Psoas muscle (tissue), 8 donors: ENCODE measurements around the gene ROPN1L. TPM values are rescaled to one million over a fixed set of nuclear protein-coding genes. Genes with fewer than 3 reads are reported as not detected.

Source experiments
- ATAC-seq, 4 donors: fragments of 200-7000 bp; cut with Tn5 transposase; one replicate each; pipeline ENCODE4 v1.9.1; 2020; ENCODE audit warnings: moderate library complexity in 3 of 4, mild to moderate bottlenecking in 2 of 4
- DNase-seq, 2 donors: peaks; one replicate each; pipeline ENCODE4 v3.0.0-alpha.2; 2020
- H3K27ac ChIP-seq: fragments of 200-600 bp; one replicate; pipeline ENCODE4 v1.8.0; 2022
- H3K27me3 ChIP-seq, 3 donors: fragments of 200-600 bp in 1 of 3; one replicate each; pipeline versions ENCODE4 v1.6.1 to v1.8.0; 2013 to 2022; ENCODE audit warnings: low read length in 2 of 3, mild to moderate bottlenecking in 2 of 3, moderate library complexity in 1 of 3; ENCODE audit not compliant: insufficient read depth in 3 of 3
- H3K36me3 ChIP-seq, 2 donors: fragments of 200-600 bp in 1 of 2; one replicate each; pipeline versions ENCODE4 v1.6.1 to v1.8.0; 2013 to 2022; ENCODE audit warnings: low read depth in 1 of 2, mild to moderate bottlenecking in 1 of 2, moderate library complexity in 1 of 2; ENCODE audit not compliant: insufficient read depth in 1 of 2
- H3K4me1 ChIP-seq: fragments of 200-600 bp; one replicate; pipeline ENCODE4 v1.8.0; 2022
- H3K4me3 ChIP-seq: fragments of 200-600 bp; one replicate; pipeline ENCODE4 v1.8.0; 2022; ENCODE audit warnings: mild to moderate bottlenecking
- H3K9me3 ChIP-seq: fragments of 200-600 bp; one replicate; pipeline ENCODE4 v1.8.0; 2022
- CTCF ChIP-seq: fragments of 200-600 bp; IDR thresholded peaks from one replicate; pipeline ENCODE4 v1.8.0; 2022; ENCODE audit warnings: antibody characterized with exemption
- WGBS, 3 donors: extraction: QIAGEN DNeasy Blood & Tissue Kit; methylation state at CpG; one replicate each; pipeline versions ENCODE4 v1.1.6 to v1.1.7; 2013; 5-methylcytosine and 5-hydroxymethylcytosine counted together
- intact Hi-C, 2 donors: fragments of 100-400 bp; cut with DNase I; formaldehyde crosslinking; loops; one replicate each; pipeline versions ENCODE4 v1.11.0 to v1.14.2; 2022
- polyA plus RNA-seq, 3 donors: library from polyadenylated mRNA; stranded (reverse); fragments of 200-250 nt; gene quantifications; one replicate each; pipeline ENCODE4 v1.2.3, GENCODE V29; 2013
- total RNA-seq, 4 donors: library from RNA; stranded (reverse); fragmentation: NEBNext Ultra II Directional in 2 of 4; extraction: Animal tissue kit (Norgen Biotek cat#: 25700) in 2 of 4; gene quantifications; one replicate each; pipeline versions ENCODE4 v1.2.1 to v1.2.4, GENCODE V29; 2021 to 2023
- donor health status: healthy with polysubstance abuse.
- donor health status: DM: no; HTN: no; CAD: no; lungs with moderate emphysema.
- donor health status: Bipolar disorder and iron deficiency.
- donor health status: healthy.
- donor health status: DM: yes; HTN: yes; CAD: no.
- donor health status: DM: no; HTN: no; CAD: no.
- donor health status: DM: no; HTN: no; CAD: no.
- donor health status: DM: yes; HTN: yes; CAD: no.

ROPN1L gene
- total and polyA plus RNA-seq, 7 donors, result 0.16 to 0.38 (median 0.25) TPM; not detected in 4

- peaks cover under 1% of the 10 kb centered on the region for H3K4me1 ChIP-seq
- H3K9me3 ChIP-seq, result no peaks in the 10 kb centered on the region
- ATAC-seq (no peak), DNase-seq (no peak)
- H3K36me3 ChIP-seq, result peaks cover 11 to 100% of the 10 kb centered on the region in 2 donors
- TF ChIP-seq CTCF, result no peak
- intact Hi-C loops, result no loop called here
- no peak overlapping the region for H3K27ac ChIP-seq
- H3K27me3 ChIP-seq, result no peaks in the 10 kb centered on the region
- H3K4me3 ChIP-seq, result no peak overlapping the region
- 90 to 91% (median 90%) methylated on average over 3 of the region's 3 CpGs for WGBS, 3 donors
These were observed 35.0 kb upstream of the ROPN1L start for GRCh38 chr5:10406651-10407050.

GRCh38 chr5:10409504-10409903 is 32.2 kb upstream of the ROPN1L start:
- Histone ChIP-seq H3K36me3 (peaks cover 8 to 100% of the 10 kb centered on the region in 2 donors), H3K4me3 (no peak overlapping the region), H3K27ac (no peak overlapping the region), H3K4me1 (no peaks in the 10 kb centered on the region), H3K27me3 (no peaks in the 10 kb centered on the region), H3K9me3 (no peaks in the 10 kb centered on the region)
- ATAC-seq (no peak), DNase-seq (no peak)
- TF ChIP-seq CTCF, result no peak
- intact Hi-C loops, result no loop called here
- 69 to 78% (median 77%) methylated on average over 1 of the region's 1 CpG for WGBS, 3 donors

GRCh38 chr5:10410662-10411061 is 31.0 kb upstream of the ROPN1L start:
- peaks cover 8 to 100% of the 10 kb centered on the region in 2 donors for H3K36me3 ChIP-seq
- WGBS, 3 donors, result 74 to 96% (median 79%) methylated on average over 1 of the region's 1 CpG
- TF ChIP-seq CTCF, result no peak
- intact Hi-C loops, result no loop called here
- no peak overlapping the region for H3K27ac ChIP-seq
- H3K9me3 ChIP-seq, result no peaks in the 10 kb centered on the region
- no peak for ATAC-seq
- no peak for DNase-seq
- no peaks in the 10 kb centered on the region for H3K4me1 ChIP-seq
- H3K27me3 ChIP-seq, result no peaks in the 10 kb centered on the region
- no peak overlapping the region for H3K4me3 ChIP-seq

GRCh38 chr5:10411336-10411735 is 30.3 kb upstream of the ROPN1L start:
- H3K27me3 ChIP-seq, result no peaks in the 10 kb centered on the region
- H3K36me3 ChIP-seq, result peaks cover 8 to 100% of the 10 kb centered on the region in 2 donors
- WGBS, 3 donors, result 93 to 97% (median 96%) methylated on average over 5 of the region's 5 CpGs
- intact Hi-C loops, result no loop called here
- no peak for ATAC-seq
- H3K9me3 ChIP-seq, result no peaks in the 10 kb centered on the region
- no peak for DNase-seq
- TF ChIP-seq CTCF, result no peak
- H3K27ac ChIP-seq, result no peak overlapping the region
- no peaks in the 10 kb centered on the region for H3K4me1 ChIP-seq
- H3K4me3 ChIP-seq, result no peak overlapping the region

- intact Hi-C loops, result no loop called here
These were observed 24.8 kb upstream of the ROPN1L start for GRCh38 chr5:10416868-10417267.

More at GRCh38 chr5:10416868-10417267, 24.8 kb upstream of the ROPN1L start:
- Histone ChIP-seq H3K4me1 (peaks cover 6% of the 10 kb centered on the region), H3K4me3 (no peak overlapping the region), H3K36me3 (peaks cover 13 to 100% of the 10 kb centered on the region in 2 donors), H3K27ac (no peak overlapping the region), H3K9me3 (no peaks in the 10 kb centered on the region), H3K27me3 (no peaks in the 10 kb centered on the region)
- DNase-seq, result no peak
- 92 to 96% (median 93%) methylated on average over 3 of the region's 3 CpGs for WGBS, 3 donors
- ATAC-seq, result no peak
- no peak for TF ChIP-seq CTCF
